ENCODE results near the gene LRRC34.

LRRC34 gene

GRCh38 chr3:169812332-169813235 lies at the start of gene LRRC34, which contains the start of gene LRRIQ4:
Gene LRRC34 (minus strand): TSS chr3:169812904. CDS start chr3:169812548, 356 bp downstream.
Gene LRRIQ4 (plus strand): TSS chr3:169812870. CDS start chr3:169821922, 9,052 bp downstream.
- DNase-seq (ENCODE audit: low read depth) = peak; percentile 46

GRCh38 chr3:169861871-169862270 lies 49.2 kb upstream of the LRRC34 start:
- no peak for DNase-seq (ENCODE audit: low read depth)

GRCh38 chr3:169857811-169858210 lies 45.1 kb upstream of the LRRC34 start:
- no peak for DNase-seq (ENCODE audit: low read depth)

GRCh38 chr3:169855514-169855913 lies 42.8 kb upstream of the LRRC34 start:
- no peak for DNase-seq (ENCODE audit: low read depth)

GRCh38 chr3:169850618-169851017 lies 37.9 kb upstream of the LRRC34 start:
- no peak for DNase-seq (ENCODE audit: low read depth)

- no peak for DNase-seq (ENCODE audit: low read depth)
Measured at GRCh38 chr3:169848741-169849140, 36.0 kb upstream of the LRRC34 start.

GRCh38 chr3:169847896-169848295 lies 35.2 kb upstream of the LRRC34 start:
- DNase-seq (ENCODE audit: low read depth) = no peak

GRCh38 chr3:169846458-169847193 lies 33.9 kb upstream of the LRRC34 start:
- no peak for DNase-seq (ENCODE audit: low read depth)

- no peak for DNase-seq (ENCODE audit: low read depth)
Measured at GRCh38 chr3:169842960-169843359, 30.3 kb upstream of the LRRC34 start.

GRCh38 chr3:169841171-169841570 lies 28.5 kb upstream of the LRRC34 start:
- DNase-seq (ENCODE audit: low read depth) = no peak

- DNase-seq (ENCODE audit: low read depth) = no peak
Measured at GRCh38 chr3:169838511-169839030, 25.9 kb upstream of the LRRC34 start.

GRCh38 chr3:169836942-169837275 lies 24.2 kb upstream of the LRRC34 start:
- DNase-seq (ENCODE audit: low read depth) = no peak

- no peak for DNase-seq (ENCODE audit: low read depth)
Measured at GRCh38 chr3:169836078-169836941, 23.6 kb upstream of the LRRC34 start.

- DNase-seq (ENCODE audit: low read depth) = no peak
Measured at GRCh38 chr3:169835533-169835932, 22.8 kb upstream of the LRRC34 start.

- DNase-seq (ENCODE audit: low read depth) = no peak
Measured at GRCh38 chr3:169827712-169828111, 15.0 kb upstream of the LRRC34 start.

GRCh38 chr3:169825316-169825715 lies 12.6 kb upstream of the LRRC34 start:
- DNase-seq (ENCODE audit: low read depth) = no peak

- DNase-seq (ENCODE audit: low read depth) = no peak
Measured at GRCh38 chr3:169822983-169823382, 10.3 kb upstream of the LRRC34 start.

- DNase-seq (ENCODE audit: low read depth) = no peak
Measured at GRCh38 chr3:169822540-169822939, 9.8 kb upstream of the LRRC34 start.

GRCh38 chr3:169822091-169822490 lies 9.4 kb upstream of the LRRC34 start:
- DNase-seq (ENCODE audit: low read depth) = no peak

- DNase-seq (ENCODE audit: low read depth) = no peak
Measured at GRCh38 chr3:169818316-169818715, 5.6 kb upstream of the LRRC34 start.

- no peak for DNase-seq (ENCODE audit: low read depth)
Measured at GRCh38 chr3:169815590-169816150, 3.0 kb upstream of the LRRC34 start.
